NCI-H526 (cell line): Measurements from ENCODE around the gene PPP1CC.
"Not testable (repeated sequence)": the region's sequence is repeated elsewhere in the genome, so short reads cannot be mapped to it uniquely, and the experiment has no call there.

Experiments used
- DNase-seq, 2 experiments: peaks; one replicate each; lab custom pipeline; 2025; lab: John Stamatoyannopoulos, UW

The PPP1CC gene

GRCh38 chr12:110742718-110743570, at the start of gene PPP1CC:
TSS of gene PPP1CC (minus strand) at chr12:110742891. CDS start at chr12:110742707, 184 bp downstream.
- DNase-seq: peak; percentile 88 to 97

GRCh38 chr12:110791589-110791988, 48.9 kb upstream of the PPP1CC start:
- no peak for DNase-seq

GRCh38 chr12:110790301-110790700, 47.6 kb upstream of the PPP1CC start:
- no peak for DNase-seq

- DNase-seq: no peak
Measured at GRCh38 chr12:110786012-110786411, 43.3 kb upstream of the PPP1CC start.

GRCh38 chr12:110785240-110785639, 42.5 kb upstream of the PPP1CC start:
- DNase-seq: no peak

GRCh38 chr12:110782922-110783321, 40.2 kb upstream of the PPP1CC start:
- DNase-seq: no peak

- no peak for DNase-seq
Measured at GRCh38 chr12:110782094-110782493, 39.4 kb upstream of the PPP1CC start.

GRCh38 chr12:110780448-110780847, 37.8 kb upstream of the PPP1CC start:
- DNase-seq: no peak

- DNase-seq: no peak
Measured at GRCh38 chr12:110778833-110779577, 36.3 kb upstream of the PPP1CC start.

- no peak for DNase-seq
Measured at GRCh38 chr12:110776410-110776809, 33.7 kb upstream of the PPP1CC start.

- no peak for DNase-seq
Measured at GRCh38 chr12:110775997-110776396, 33.3 kb upstream of the PPP1CC start.

GRCh38 chr12:110774824-110775223, 32.1 kb upstream of the PPP1CC start:
- no peak for DNase-seq

GRCh38 chr12:110768960-110769359, 26.3 kb upstream of the PPP1CC start:
- DNase-seq: no peak

- no peak for DNase-seq
Measured at GRCh38 chr12:110767863-110768262, 25.2 kb upstream of the PPP1CC start.

- no peak for DNase-seq
Measured at GRCh38 chr12:110766311-110767154, 23.8 kb upstream of the PPP1CC start.

GRCh38 chr12:110765572-110765971, 22.9 kb upstream of the PPP1CC start:
- DNase-seq: not testable (repeated sequence)

GRCh38 chr12:110765111-110765510, 22.4 kb upstream of the PPP1CC start:
- DNase-seq: no peak

GRCh38 chr12:110763583-110763982, 20.9 kb upstream of the PPP1CC start:
- DNase-seq: no peak

- no peak for DNase-seq
Measured at GRCh38 chr12:110762891-110763290, 20.2 kb upstream of the PPP1CC start.

- no peak for DNase-seq
Measured at GRCh38 chr12:110760204-110760609, 17.5 kb upstream of the PPP1CC start.

GRCh38 chr12:110758922-110759321, 16.2 kb upstream of the PPP1CC start:
- no peak for DNase-seq

- DNase-seq: no peak
Measured at GRCh38 chr12:110756611-110757010, 13.9 kb upstream of the PPP1CC start.
